IPS-11a (cell line): Measurements from ENCODE around the gene STAG3.
"Not testable (repeated sequence)": the region's sequence is repeated elsewhere in the genome, so short reads cannot be mapped to it uniquely, and the experiment has no call there.

Source experiments
- H3K4me3 ChIP-seq: one replicate; pipeline ENCODE4 v1.5.1; 2013; ENCODE audit warnings: low read depth, low read length, control low read depth

Gene STAG3

GRCh38 chr7:100171840-100172239 is 5.9 kb upstream of the STAG3 start:
- peak overlapping the region; percentile 27 for H3K4me3 ChIP-seq

DNA sequence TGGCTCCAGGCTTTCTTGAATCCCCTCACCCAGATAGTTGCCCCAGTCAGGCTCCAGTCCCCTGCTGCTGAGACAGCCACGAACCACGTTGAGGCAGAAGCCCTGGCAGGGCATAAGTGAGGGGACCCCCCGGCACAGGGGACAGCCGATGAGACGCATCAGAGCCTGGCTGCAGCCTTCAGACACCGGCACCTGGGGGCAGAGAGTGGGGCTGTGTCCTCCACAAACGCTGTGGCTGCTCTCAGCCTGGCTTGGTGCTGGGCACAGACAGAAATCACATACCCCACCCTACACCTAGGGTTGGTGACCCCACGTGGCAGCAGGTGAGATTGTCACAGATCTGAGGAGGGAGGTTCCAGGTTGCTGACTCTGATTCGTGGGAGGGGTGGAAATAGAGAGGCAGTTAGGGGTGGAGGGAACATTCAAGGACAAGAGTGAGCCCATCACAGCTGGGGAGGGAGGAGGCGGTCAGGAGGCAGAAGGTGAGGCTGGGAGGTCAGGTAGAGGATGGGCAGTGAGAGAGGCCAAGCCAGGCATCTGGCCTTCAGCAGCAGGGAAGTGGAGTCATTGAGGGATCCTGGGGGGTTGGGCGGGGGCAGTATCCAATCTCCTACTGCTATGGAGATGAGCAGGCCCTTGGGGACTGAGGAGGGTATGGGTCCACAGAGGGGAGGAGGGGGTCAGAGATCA is 3.8 kb upstream of the STAG3 start:
- no peak overlapping the region for H3K4me3 ChIP-seq

DNA sequence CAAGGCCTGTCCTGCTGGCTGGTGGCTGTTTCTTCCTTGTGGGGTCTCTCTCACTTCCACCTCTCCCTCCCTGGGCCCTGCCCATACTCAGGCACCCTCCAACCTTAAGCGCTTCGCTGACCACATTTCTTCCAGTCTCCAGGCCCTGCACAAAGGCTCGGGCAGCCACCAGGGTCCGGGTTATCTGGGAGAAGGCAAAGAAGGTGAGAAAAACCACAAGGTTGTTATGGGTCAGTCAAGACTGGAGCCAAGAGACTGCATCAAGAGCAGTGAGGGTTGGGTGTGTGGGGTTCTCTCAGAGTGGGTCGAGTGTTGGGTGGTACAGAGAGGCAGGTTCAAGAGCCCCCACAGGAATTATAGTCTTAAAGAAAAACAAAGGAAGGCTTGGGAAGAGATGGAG is 3.1 kb upstream of the STAG3 start:
- H3K4me3 ChIP-seq, result no peak overlapping the region

GRCh38 chr7:100175296-100175935 is 2.3 kb upstream of the STAG3 start:
- no peak overlapping the region for H3K4me3 ChIP-seq

GRCh38 chr7:100176096-100177044 is 1.3 kb upstream of the STAG3 start:
- H3K4me3 ChIP-seq, result peak overlapping the region; percentile 83

- not testable (repeated sequence) for H3K4me3 ChIP-seq
Observed at GRCh38 chr7:100180084-100180483, 2.4 kb downstream of the STAG3 start.

GRCh38 chr7:100182616-100183015 is 4.9 kb downstream of the STAG3 start:
- H3K4me3 ChIP-seq, result not testable (repeated sequence)

GRCh38 chr7:100183090-100183489 is 5.4 kb downstream of the STAG3 start:
- not testable (repeated sequence) for H3K4me3 ChIP-seq

GRCh38 chr7:100185726-100186125 is 8.0 kb downstream of the STAG3 start:
- no peak overlapping the region for H3K4me3 ChIP-seq

GRCh38 chr7:100189061-100189460 is 11.3 kb downstream of the STAG3 start:
- H3K4me3 ChIP-seq, result no peak overlapping the region

GRCh38 chr7:100190048-100190711 is 12.5 kb downstream of the STAG3 start:
- H3K4me3 ChIP-seq, result no peak overlapping the region

- no peak overlapping the region for H3K4me3 ChIP-seq
Observed at GRCh38 chr7:100191775-100192174, 14.1 kb downstream of the STAG3 start.

- not testable (repeated sequence) for H3K4me3 ChIP-seq
Observed at GRCh38 chr7:100192281-100192862, 14.7 kb downstream of the STAG3 start.

DNA sequence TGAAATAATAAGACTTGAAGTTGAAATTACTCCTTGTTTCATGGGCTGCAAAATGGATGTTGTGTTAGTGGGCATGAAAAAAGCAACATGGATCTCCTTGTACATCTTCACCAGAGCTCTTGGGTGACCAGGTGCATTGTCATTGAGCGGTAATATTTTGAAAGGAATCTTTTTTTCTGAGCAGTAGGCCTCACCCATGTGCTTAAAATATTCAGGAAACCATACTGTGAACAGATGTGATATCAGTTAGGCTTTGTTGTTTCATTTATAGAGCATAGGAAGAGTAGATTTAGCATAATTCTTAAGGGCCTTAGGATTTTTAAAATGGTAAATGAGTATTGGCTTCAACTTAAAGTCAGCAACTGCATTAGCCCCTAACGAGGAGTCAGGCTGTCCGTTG is 15.3 kb downstream of the STAG3 start:
- H3K4me3 ChIP-seq, result no peak overlapping the region

GRCh38 chr7:100195222-100195621 is 17.5 kb downstream of the STAG3 start:
- no peak overlapping the region for H3K4me3 ChIP-seq

- H3K4me3 ChIP-seq, result not testable (repeated sequence)
Observed at GRCh38 chr7:100195901-100196322, 18.2 kb downstream of the STAG3 start.

DNA sequence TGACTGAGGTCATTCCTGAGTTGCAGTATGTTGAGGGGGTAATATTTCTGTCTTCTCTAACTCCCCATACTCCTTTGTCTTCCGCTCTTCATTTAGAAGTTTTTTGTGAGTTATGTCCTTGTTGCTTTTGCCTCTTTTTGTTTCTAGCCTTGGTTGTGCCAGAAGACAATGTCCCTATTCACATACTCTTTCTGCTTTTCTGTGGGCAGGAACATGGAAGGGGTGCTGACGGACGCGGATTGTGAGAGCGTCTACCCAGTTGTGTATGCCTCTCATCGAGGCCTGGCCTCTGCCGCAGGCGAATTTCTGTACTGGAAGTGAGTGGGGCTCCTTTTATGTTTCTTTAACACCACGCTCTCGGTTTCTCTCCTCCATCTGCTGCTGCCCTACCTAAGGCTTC is 20.5 kb downstream of the STAG3 start:
- no peak overlapping the region for H3K4me3 ChIP-seq

DNA sequence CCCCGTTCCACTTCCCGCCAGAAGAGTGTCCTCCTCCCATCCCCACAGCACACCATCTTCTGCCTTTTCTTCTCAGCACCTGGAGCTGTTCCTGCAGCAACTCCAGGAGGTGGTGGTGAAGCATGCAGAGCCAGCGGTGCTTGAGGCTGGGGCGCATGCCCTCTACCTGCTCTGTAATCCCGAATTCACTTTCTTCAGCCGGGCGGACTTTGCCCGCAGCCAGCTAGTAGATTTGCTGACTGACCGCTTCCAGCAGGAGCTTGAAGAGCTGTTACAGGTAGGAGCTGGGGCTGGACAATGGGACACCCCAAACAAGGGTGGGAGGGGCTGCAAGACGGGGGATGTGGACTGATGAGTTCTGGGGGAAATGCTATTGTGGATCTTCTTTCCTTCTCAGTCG is 23.0 kb downstream of the STAG3 start:
- no peak overlapping the region for H3K4me3 ChIP-seq

- no peak overlapping the region for H3K4me3 ChIP-seq
Observed at GRCh38 chr7:100204454-100204853, 26.7 kb downstream of the STAG3 start.

DNA sequence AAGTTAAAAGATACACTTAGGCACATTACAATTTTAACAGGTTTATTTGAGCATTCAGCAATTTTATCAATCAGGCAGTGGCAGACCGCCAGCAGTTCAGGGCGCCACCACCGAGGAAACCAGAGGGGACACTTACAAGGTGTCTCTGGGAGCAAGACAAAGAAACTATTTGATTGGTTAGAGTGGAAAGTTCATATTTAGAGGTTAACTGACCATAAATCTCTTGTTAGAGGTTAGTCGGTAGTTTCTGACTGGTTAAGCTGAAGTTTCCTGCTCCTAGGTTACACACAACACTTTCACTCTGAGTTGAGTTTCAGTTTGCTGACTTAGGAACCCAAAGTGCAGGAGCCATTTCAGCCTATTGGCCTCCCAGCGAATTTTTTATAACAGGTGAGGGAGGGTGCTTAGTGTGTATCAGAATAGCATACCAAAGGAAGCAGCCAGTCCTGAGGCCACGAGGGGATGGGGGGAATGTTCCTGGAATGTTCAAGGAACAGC is 31.2 kb downstream of the STAG3 start:
- H3K4me3 ChIP-seq, result no peak overlapping the region

GRCh38 chr7:100209493-100209892 is 31.8 kb downstream of the STAG3 start:
- H3K4me3 ChIP-seq, result no peak overlapping the region
